ENCODE measurements around the gene NT5C2. TPM values are rescaled to one million over a fixed set of nuclear protein-coding genes. Genes with fewer than 3 reads are reported as not detected.

NT5C2 gene
- total RNA-seq, 4 donors from 2014 or later: 33.5 to 53.2 (median 35.3) TPM

DNA sequence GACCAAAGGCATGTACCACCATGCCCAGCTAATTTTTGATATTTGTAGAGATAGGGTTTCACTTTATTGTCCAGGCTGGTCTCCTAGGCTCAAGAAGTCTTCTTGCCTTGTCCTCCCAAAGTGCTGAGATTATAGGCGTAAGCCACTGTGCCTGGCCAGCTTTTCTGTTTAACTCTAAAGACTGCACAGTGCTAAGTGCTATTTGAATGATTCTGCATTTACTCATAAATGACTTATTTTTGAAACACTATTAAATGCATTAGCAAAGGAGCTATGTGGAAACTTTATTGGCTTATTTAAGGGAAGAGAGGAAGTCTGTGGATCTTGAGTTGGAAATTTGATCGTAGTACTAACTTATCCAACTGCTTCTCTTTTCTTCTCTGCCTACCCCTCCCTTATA lies 89.1 kb downstream of the NT5C2 start:
- H3K27me3 ChIP-seq: no peaks in the 10 kb centered on the region
- no peak for TF ChIP-seq POLR2A (IDR thresholded peaks at IDR 0.05)
- TF ChIP-seq, protein P1, sequence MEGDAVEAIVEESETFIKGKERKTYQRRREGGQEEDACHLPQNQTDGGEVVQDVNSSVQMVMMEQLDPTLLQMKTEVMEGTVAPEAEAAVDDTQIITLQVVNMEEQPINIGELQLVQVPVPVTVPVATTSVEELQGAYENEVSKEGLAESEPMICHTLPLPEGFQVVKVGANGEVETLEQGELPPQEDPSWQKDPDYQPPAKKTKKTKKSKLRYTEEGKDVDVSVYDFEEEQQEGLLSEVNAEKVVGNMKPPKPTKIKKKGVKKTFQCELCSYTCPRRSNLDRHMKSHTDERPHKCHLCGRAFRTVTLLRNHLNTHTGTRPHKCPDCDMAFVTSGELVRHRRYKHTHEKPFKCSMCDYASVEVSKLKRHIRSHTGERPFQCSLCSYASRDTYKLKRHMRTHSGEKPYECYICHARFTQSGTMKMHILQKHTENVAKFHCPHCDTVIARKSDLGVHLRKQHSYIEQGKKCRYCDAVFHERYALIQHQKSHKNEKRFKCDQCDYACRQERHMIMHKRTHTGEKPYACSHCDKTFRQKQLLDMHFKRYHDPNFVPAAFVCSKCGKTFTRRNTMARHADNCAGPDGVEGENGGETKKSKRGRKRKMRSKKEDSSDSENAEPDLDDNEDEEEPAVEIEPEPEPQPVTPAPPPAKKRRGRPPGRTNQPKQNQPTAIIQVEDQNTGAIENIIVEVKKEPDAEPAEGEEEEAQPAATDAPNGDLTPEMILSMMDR (IDR thresholded peaks at IDR 0.05 in 4 of 5, conservative IDR thresholded peaks at IDR 0.05 in 1 of 5): no peak
- no peak for ATAC-seq
- no peak overlapping the region for H3K4me3 ChIP-seq
- H3K9me3 ChIP-seq: no peaks in the 10 kb centered on the region
- peaks cover 53 to 64% of the 10 kb centered on the region in 2 donors for H3K4me1 ChIP-seq
- intact Hi-C loops (cut with DNase I; ENCODE audit: low total_unique reads): no loop called here
- H3K27ac ChIP-seq: peak overlapping the region; percentile 79 to 92 (median 84)
- in situ Hi-C loops (cut with MboI; ENCODE audit: low sequenced_read_pairs in 4 of 4): loop anchor here in 1 of 4 donors (25.0 kb wide), 1 partner anchor 133 kb away; the partner anchor contains the start of gene RPEL1
- H3K36me3 ChIP-seq: peaks cover 6 to 30% of the 10 kb centered on the region in 2 donors
- DNase-seq: no peak

GRCh38 chr10:103102195-103102594 lies 90.9 kb downstream of the NT5C2 start:
- in situ Hi-C loops (cut with MboI; ENCODE audit: low sequenced_read_pairs in 4 of 4) (loop anchor here in 1 of 4 donors (25.0 kb wide), 1 partner anchor 135 kb away; the partner anchor contains the start of gene RPEL1), intact Hi-C loops (cut with DNase I; ENCODE audit: low total_unique reads) (no loop called here)
- Histone ChIP-seq H3K27me3 (no peaks in the 10 kb centered on the region), H3K36me3 (peaks cover 6 to 48% of the 10 kb centered on the region in 2 donors), H3K4me1 (peaks cover 42 to 48% of the 10 kb centered on the region in 2 donors), H3K9me3 (no peaks in the 10 kb centered on the region), H3K4me3 (no peak overlapping the region), H3K27ac (peak overlapping the region; percentile 58 to 92 (median 82))
- TF ChIP-seq, protein P1 (IDR thresholded peaks at IDR 0.05 in 4 of 5, conservative IDR thresholded peaks at IDR 0.05 in 1 of 5): no peak
- TF ChIP-seq POLR2A (IDR thresholded peaks at IDR 0.05): no peak
- no peak for DNase-seq
- ATAC-seq: peak; percentile 61 to 66

- H3K4me3 ChIP-seq: no peak overlapping the region
- H3K36me3 ChIP-seq: peaks cover 6 to 55% of the 10 kb centered on the region in 2 donors
- ATAC-seq: no peak
- peak overlapping the region; percentile 60 to 92 (median 82) for H3K27ac ChIP-seq
- H3K4me1 ChIP-seq: peaks cover 26 to 32% of the 10 kb centered on the region in 2 donors
- intact Hi-C loops (cut with DNase I; ENCODE audit: low total_unique reads): no loop called here
- no peaks in the 10 kb centered on the region for H3K27me3 ChIP-seq
- TF ChIP-seq, protein P1 (IDR thresholded peaks at IDR 0.05 in 4 of 5, conservative IDR thresholded peaks at IDR 0.05 in 1 of 5): no peak
- no peak for TF ChIP-seq POLR2A (IDR thresholded peaks at IDR 0.05)
- no peak for DNase-seq
- in situ Hi-C loops (cut with MboI; ENCODE audit: low sequenced_read_pairs in 4 of 4): loop anchor here in 1 of 4 donors (25.0 kb wide), 1 partner anchor 137 kb away; the partner anchor contains the start of gene RPEL1
- no peaks in the 10 kb centered on the region for H3K9me3 ChIP-seq
These were observed 92.5 kb downstream of the NT5C2 start for GRCh38 chr10:103100620-103101019.

DNA sequence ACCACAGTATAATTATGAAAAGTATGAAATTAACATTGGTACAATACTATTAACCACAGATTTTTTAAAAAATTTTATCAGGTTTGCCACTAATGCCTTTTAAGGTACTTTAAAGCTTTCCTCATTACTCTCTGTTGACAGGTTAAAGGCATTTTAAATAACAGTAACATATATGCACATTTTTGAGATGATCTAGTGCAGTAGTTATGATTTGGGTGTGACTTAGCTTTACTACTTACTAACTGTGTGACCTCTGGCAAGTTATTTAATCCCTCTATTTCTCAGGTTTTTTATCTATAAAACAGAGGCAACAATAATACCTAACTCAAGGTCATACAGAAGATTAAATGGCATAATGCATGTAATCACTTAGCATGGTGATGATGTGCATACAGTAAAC lies 94.8 kb downstream of the NT5C2 start:
- ATAC-seq (no peak), DNase-seq (no peak)
- Histone ChIP-seq H3K9me3 (no peaks in the 10 kb centered on the region), H3K4me3 (no peak overlapping the region), H3K27me3 (no peaks in the 10 kb centered on the region), H3K4me1 (peaks cover 3 to 10% of the 10 kb centered on the region in 2 donors), H3K36me3 (peaks cover 6 to 69% of the 10 kb centered on the region in 2 donors), H3K27ac (peak overlapping the region; percentile 43 to 92 (median 82))
- TF ChIP-seq POLR2A (IDR thresholded peaks at IDR 0.05): no peak
- TF ChIP-seq, protein P1 (IDR thresholded peaks at IDR 0.05 in 4 of 5, conservative IDR thresholded peaks at IDR 0.05 in 1 of 5): no peak
- in situ Hi-C loops (cut with MboI; ENCODE audit: low sequenced_read_pairs in 4 of 4): no loop called here
- intact Hi-C loops (cut with DNase I; ENCODE audit: low total_unique reads): no loop called here
